H1 (cell line): ENCODE data around the gene ADD2. TPM values are rescaled to one million over a fixed set of nuclear protein-coding genes. Genes with fewer than 3 reads are reported as not detected.

Experiments
- CTCF ChIA-PET: fragments of 300-600 bp; sonication (Branson Sonifier 250); formaldehyde crosslinking; loops from one replicate; lab custom pipeline; 2021; ENCODE audit not compliant: partially characterized antibody; lab: Charles Lee
- POLR2A ChIA-PET: fragments of 300-600 bp; sonication (Branson Sonifier 250); formaldehyde crosslinking; loops from one replicate; lab custom pipeline; 2021; ENCODE audit warnings: inconsistent platforms; ENCODE audit not compliant: partially characterized antibody; lab: Charles Lee
- DNase-seq, 2 experiments: peaks; one replicate each; pipeline versions ENCODE4 v3.0.0 to v3.0.0-alpha.2; 2010 to 2022; ENCODE audit warnings: low spot score in 2 of 2, low read depth in 1 of 2, mixed read lengths in 1 of 2
- FAIRE-seq: peaks from 2 replicates; lab custom pipeline; 2011; peaks lifted over from hg19 to GRCh38; lab: Jason Lieb, UNC
- H2AFZ ChIP-seq: 2 replicates; pipeline ENCODE4 v1.8.1; 2012; ENCODE audit warnings: low read length, inconsistent platforms
- H2AK5ac ChIP-seq: 2 replicates; pipeline ENCODE4 v1.6.1; 2013; ENCODE audit warnings: low read depth, low read length
- H2BK120ac ChIP-seq: replicated peaks from 2 replicates; pipeline ENCODE3; 2013; ENCODE audit warnings: low read depth, low read length, inconsistent platforms
- H2BK12ac ChIP-seq: 2 replicates; pipeline ENCODE4 v1.6.1; 2013; ENCODE audit warnings: low read depth, low read length
- H2BK15ac ChIP-seq: 2 replicates; pipeline ENCODE4 v1.6.1; 2013; ENCODE audit warnings: low read length
- H2BK20ac ChIP-seq: 2 replicates; pipeline ENCODE4 v1.6.1; 2013; ENCODE audit warnings: low read length
- H2BK5ac ChIP-seq: 2 replicates; pipeline ENCODE4 v1.6.1; 2013; ENCODE audit warnings: low read depth, low read length
- H3K14ac ChIP-seq: 2 replicates; pipeline ENCODE4 v1.6.1; 2013; ENCODE audit warnings: inconsistent platforms; ENCODE audit not compliant: insufficient read length
- H3K18ac ChIP-seq: 2 replicates; pipeline ENCODE4 v1.6.1; 2013; ENCODE audit warnings: low read length; ENCODE audit errors: extremely low read depth
- H3K23ac ChIP-seq: 2 replicates; pipeline ENCODE4 v1.6.1; 2013; ENCODE audit warnings: inconsistent platforms; ENCODE audit not compliant: insufficient read length
- H3K23me2 ChIP-seq: 2 replicates; pipeline ENCODE4 v1.6.1; 2013; ENCODE audit warnings: low read depth, low read length
- H3K27ac ChIP-seq: 2 replicates; pipeline ENCODE4 v1.6.1; 2011; ENCODE audit warnings: low read depth, low read length, inconsistent platforms
- H3K27me3 ChIP-seq, 4 experiments: replicated peaks in 1 of 4; 1 replicate in 1 of 4; 2 replicates in 3 of 4; pipeline versions ENCODE4 v1.6.1 to v1.8.1; 2011 to 2013; ENCODE audit warnings: low read length in 3 of 4, mild to moderate bottlenecking in 3 of 4, inconsistent platforms in 2 of 4, mixed read lengths in 2 of 4, moderate library complexity in 1 of 4; ENCODE audit not compliant: control insufficient read depth in 3 of 4, insufficient read depth in 3 of 4; ENCODE audit errors: extremely low read depth in 1 of 4
- H3K36me3 ChIP-seq, 4 experiments: 2 replicates each; pipeline versions ENCODE4 v1.6.1 to v1.8.1; 2011 to 2013; ENCODE audit warnings: mild to moderate bottlenecking in 4 of 4, low read length in 3 of 4, moderate library complexity in 2 of 4, control low read depth in 1 of 4, inconsistent platforms in 1 of 4; ENCODE audit not compliant: insufficient read depth in 4 of 4, control insufficient read depth in 2 of 4
- H3K4ac ChIP-seq: replicated peaks from 2 replicates; pipeline ENCODE3; 2013; ENCODE audit warnings: low read length, low read depth, mixed read lengths, inconsistent platforms; ENCODE audit not compliant: insufficient read length
- H3K4me1 ChIP-seq, 4 experiments: replicated peaks in 1 of 4; 1 replicate in 1 of 4; 2 replicates in 3 of 4; pipeline versions ENCODE4 v1.6.1 to v1.8.1; 2011 to 2013; ENCODE audit warnings: low read length in 3 of 4, inconsistent platforms in 2 of 4, mixed read lengths in 1 of 4; ENCODE audit not compliant: insufficient read depth in 4 of 4, control insufficient read depth in 3 of 4
- H3K4me2 ChIP-seq, 2 experiments: 2 replicates each; pipeline versions ENCODE4 v1.6.1 to v1.8.1; 2011 to 2013; ENCODE audit warnings: low read depth in 2 of 2, low read length in 2 of 2, control low read depth in 1 of 2, inconsistent platforms in 1 of 2, mild to moderate bottlenecking in 1 of 2; ENCODE audit not compliant: insufficient read depth in 1 of 2
- H3K4me3 ChIP-seq, 4 experiments: fragments of 200-600, 300-600 bp in 1 of 4; sonication (generic), shearing (Covaris generic), sonication (Bioruptor Twin) in 1 of 4; 2 replicates each; pipeline versions ENCODE4 v1.5.1 to v1.8.1; 2011 to 2016; ENCODE audit warnings: low read length in 4 of 4, low read depth in 3 of 4, control low read depth in 2 of 4, inconsistent platforms in 2 of 4, mild to moderate bottlenecking in 2 of 4, mixed read lengths in 1 of 4, moderate library complexity in 1 of 4; ENCODE audit not compliant: insufficient read depth in 2 of 4; ENCODE audit errors: extremely low read depth in 1 of 4
- H3K56ac ChIP-seq: replicated peaks from 2 replicates; pipeline ENCODE3; 2013; ENCODE audit warnings: low read depth, mild to moderate bottlenecking, mixed read lengths, low read length, inconsistent platforms; ENCODE audit not compliant: insufficient read length
- H3K79me1 ChIP-seq: 2 replicates; pipeline ENCODE4 v1.6.1; 2013; ENCODE audit warnings: low read depth, low read length, control low read depth
- H3K79me2 ChIP-seq, 2 experiments: 2 replicates each; pipeline versions ENCODE4 v1.6.1 to v1.8.1; 2012 to 2013; ENCODE audit warnings: low read length in 2 of 2, mild to moderate bottlenecking in 2 of 2, inconsistent platforms in 1 of 2; ENCODE audit not compliant: insufficient read depth in 2 of 2, control insufficient read depth in 1 of 2
- H3K9ac ChIP-seq, 4 experiments: replicated peaks in 1 of 4; 1 replicate in 1 of 4; 2 replicates in 3 of 4; pipeline versions ENCODE4 v1.6.1 to v1.8.1; 2011 to 2013; ENCODE audit warnings: low read depth in 3 of 4, low read length in 3 of 4, control low read depth in 2 of 4, mild to moderate bottlenecking in 2 of 4, moderate library complexity in 2 of 4, inconsistent platforms in 1 of 4; ENCODE audit errors: extremely low read depth in 1 of 4
- H3K9me3 ChIP-seq, 2 experiments: 2 replicates each; pipeline versions ENCODE4 v1.6.1 to v1.8.1; 2012 to 2013; ENCODE audit warnings: mild to moderate bottlenecking in 2 of 2, moderate library complexity in 2 of 2, control low read depth in 1 of 2, inconsistent platforms in 1 of 2, low read depth in 1 of 2, low read length in 1 of 2, mixed read lengths in 1 of 2; ENCODE audit not compliant: insufficient read depth in 2 of 2
- H4K20me1 ChIP-seq, 2 experiments: replicated peaks in 1 of 2; 2 replicates each; pipeline versions ENCODE3 to v1.8.1; 2011 to 2013; ENCODE audit warnings: inconsistent platforms in 2 of 2, low read length in 2 of 2, mild to moderate bottlenecking in 1 of 2; ENCODE audit not compliant: insufficient read depth in 2 of 2, control insufficient read depth in 1 of 2
- H4K5ac ChIP-seq: 2 replicates; pipeline ENCODE4 v1.6.1; 2013; ENCODE audit warnings: low read length, low read depth, mixed read lengths, inconsistent platforms; ENCODE audit not compliant: insufficient read length
- H4K8ac ChIP-seq: 2 replicates; pipeline ENCODE4 v1.8.0; 2013; ENCODE audit warnings: mild to moderate bottlenecking, moderate library complexity, low read length, inconsistent platforms; ENCODE audit not compliant: insufficient read depth; ENCODE audit errors: extremely low read depth
- H4K91ac ChIP-seq: replicated peaks from 2 replicates; pipeline ENCODE3; 2013; ENCODE audit warnings: low read length, mixed read lengths, inconsistent platforms; ENCODE audit not compliant: insufficient read length
- BCL11A ChIP-seq, 2 experiments: IDR thresholded peaks; one replicate each; pipeline ENCODE4 v1.6.1; 2011; ENCODE audit warnings: low read depth in 2 of 2, low read length in 2 of 2, mild to moderate bottlenecking in 2 of 2
- BRCA1 ChIP-seq: IDR thresholded peaks from 2 replicates; pipeline ENCODE4 v1.6.1; 2012; ENCODE audit warnings: low read depth, low read length, improper control_type of control experiment
- CHD2 ChIP-seq: IDR thresholded peaks from 2 replicates; pipeline ENCODE4 v1.6.1; 2012; ENCODE audit warnings: low read length, improper control_type of control experiment
- GTF2F1 ChIP-seq: IDR thresholded peaks from 2 replicates; pipeline ENCODE4 v1.6.1; 2012; ENCODE audit warnings: low read depth, low read length, improper control_type of control experiment, borderline replicate concordance
- KDM1A ChIP-seq: fragments of 200-600, 300-600 bp; sonication (generic); IDR thresholded peaks from 2 replicates; pipeline ENCODE4 v1.7.1; 2016; ENCODE audit warnings: mild to moderate bottlenecking, low read length, borderline replicate concordance
- KDM5A ChIP-seq: fragments of 200-600 bp; IDR thresholded peaks from 2 replicates; pipeline ENCODE4 v1.7.1; 2012; ENCODE audit warnings: mild to moderate bottlenecking, low read length, inconsistent platforms, mixed read lengths
- MAFK ChIP-seq: IDR thresholded peaks from 2 replicates; pipeline ENCODE4 v1.6.1; 2012; ENCODE audit warnings: low read depth, mild to moderate bottlenecking, improper control_type of control experiment, low read length
- SIX5 ChIP-seq: IDR thresholded peaks from 2 replicates; pipeline ENCODE4 v1.6.1; 2011; ENCODE audit warnings: mild to moderate bottlenecking, low read depth, low read length
- WGBS, 2 experiments: shearing (Covaris generic) in 1 of 2; methylation state at CpG; one replicate each; pipeline versions ENCODE4 v1.1.6 to v1.1.7; 2013 to 2015; ENCODE audit warnings: low lambda C conversion rate in 2 of 2, mixed read lengths in 2 of 2, inconsistent platforms in 1 of 2, low coverage in 1 of 2, missing lambda C conversion rate in 1 of 2; ENCODE audit not compliant: insufficient replicate concordance in 2 of 2, insufficient coverage in 1 of 2, insufficient read length in 1 of 2; ENCODE audit errors: extremely low coverage in 1 of 2, missing lambda C conversion rate in 1 of 2; 5-methylcytosine and 5-hydroxymethylcytosine counted together
- polyA plus RNA-seq, 7 experiments: library from polyadenylated mRNA; depleted of rRNA in 3 of 7; stranded (reverse) in 5 of 7; unstranded in 2 of 7; fragments of >200 nt in 5 of 7; fragments of 200-250 nt in 2 of 7; gene quantifications; 1 replicate in 5 of 7; 2 replicates in 1 of 7; 4 replicates in 1 of 7; pipeline versions ENCODE4 v1.2.1 to v1.2.3, GENCODE V29; 2011 to 2013; ENCODE audit warnings: missing spikeins in 2 of 7, mixed read lengths in 2 of 7
- total RNA-seq: library from RNA; stranded (reverse); fragmentation: NEBNext Ultra II Directional; extraction: Animal tissue kit (Norgen Biotek cat#: 25700); gene quantifications from 2 replicates; pipeline ENCODE4 v1.2.1, GENCODE V29; 2021

The ADD2 gene
- total and polyA plus RNA-seq, 2 of the 8 experiments (the other 6 are each of a cell fraction or from before 2014, with no cell fraction given) = 58.5 to 170 TPM

GRCh38 chr2:70720124-70720523, 47.9 kb downstream of the ADD2 start:
- POLR2A ChIA-PET = interaction anchor here (0.8 to 1.5 kb wide), 3 partner anchors 11 to 48 kb away, joined by 3 to 4 read pairs (median 3); partner anchors contain the start of gene ADD2
- WGBS, 2 experiments = 88% methylated on average over 6 of the region's 6 CpGs; no CpG with 5 or more reads in 1 of the 2 experiments
- Histone ChIP-seq H2BK5ac (no peak overlapping the region), H3K79me1 (peaks cover 14% of the 10 kb centered on the region; the same call in 1 of the 2 replicates), H3K27ac (no peak overlapping the region), H3K18ac (no peak overlapping the region), H4K91ac (no peak overlapping the region), H3K14ac (no peak overlapping the region), H2BK12ac (no peak overlapping the region), H2BK20ac (no peak overlapping the region), H4K5ac (no peak overlapping the region), H3K23ac (no peak overlapping the region), H3K56ac (no peak overlapping the region), H3K4me3 (no peak overlapping the region), H3K4ac (no peak overlapping the region), H2AFZ (no peak overlapping the region), H2AK5ac (no peak overlapping the region), H3K9ac (no peak overlapping the region), H3K4me2 (no peak overlapping the region), H3K36me3 (no peaks in the 10 kb centered on the region), H2BK15ac (no peak overlapping the region), H2BK120ac (no peak overlapping the region), H3K79me2 (peaks cover 6 to 97% of the 10 kb centered on the region in 2 experiments; a peak in 3 of 4 replicates), H4K8ac (no peak overlapping the region), H3K9me3 (no peaks in the 10 kb centered on the region), H3K23me2 (no peaks in the 10 kb centered on the region), H3K4me1 (peaks cover 3 to 29% (median 12%) of the 10 kb centered on the region in 4 experiments), H4K20me1 (peaks cover 13 to 20% of the 10 kb centered on the region in 2 experiments), H3K27me3 (no peaks in the 10 kb centered on the region)
- DNase-seq (no peak), FAIRE-seq (no peak)
- CTCF ChIA-PET = interaction anchor here (0.9 to 1.3 kb wide), 3 partner anchors 13 to 48 kb away, joined by 3 to 5 read pairs (median 4); partner anchors contain the start of gene ADD2
- TF ChIP-seq BCL11A (IDR thresholded peaks at IDR 0.05; ENCODE audit: low read depth in 2 of 2, low read length in 2 of 2) (no peak), CHD2 (no peak), KDM5A (no peak), KDM1A (no peak), SIX5 (no peak), BRCA1 (no peak), MAFK (no peak), GTF2F1 (no peak)
